ENCODE data around the gene ABCG4.

GRCh38 chr11:119193626-119194025 lies 44.8 kb downstream of the ABCG4 start:
- TF ChIP-seq CTCF (IDR thresholded peaks at IDR 0.05): no peak
- TF ChIP-seq POLR2A (IDR thresholded peaks at IDR 0.05): no peak
